ENCODE data around the gene KCNQ4.

KCNQ4 gene

GRCh38 chr1:40764981-40765380, 18.6 kb upstream of the KCNQ4 start:
- Histone ChIP-seq H3K4me3 (ENCODE audit: low read depth, low read length) (no peak overlapping the region), H3K9me3 (no peaks in the 10 kb centered on the region), H3K36me3 (peaks cover 14% of the 10 kb centered on the region), H3K27me3 (no peaks in the 10 kb centered on the region), H3K4me1 (no peaks in the 10 kb centered on the region)
- TF ChIP-seq, protein P1, sequence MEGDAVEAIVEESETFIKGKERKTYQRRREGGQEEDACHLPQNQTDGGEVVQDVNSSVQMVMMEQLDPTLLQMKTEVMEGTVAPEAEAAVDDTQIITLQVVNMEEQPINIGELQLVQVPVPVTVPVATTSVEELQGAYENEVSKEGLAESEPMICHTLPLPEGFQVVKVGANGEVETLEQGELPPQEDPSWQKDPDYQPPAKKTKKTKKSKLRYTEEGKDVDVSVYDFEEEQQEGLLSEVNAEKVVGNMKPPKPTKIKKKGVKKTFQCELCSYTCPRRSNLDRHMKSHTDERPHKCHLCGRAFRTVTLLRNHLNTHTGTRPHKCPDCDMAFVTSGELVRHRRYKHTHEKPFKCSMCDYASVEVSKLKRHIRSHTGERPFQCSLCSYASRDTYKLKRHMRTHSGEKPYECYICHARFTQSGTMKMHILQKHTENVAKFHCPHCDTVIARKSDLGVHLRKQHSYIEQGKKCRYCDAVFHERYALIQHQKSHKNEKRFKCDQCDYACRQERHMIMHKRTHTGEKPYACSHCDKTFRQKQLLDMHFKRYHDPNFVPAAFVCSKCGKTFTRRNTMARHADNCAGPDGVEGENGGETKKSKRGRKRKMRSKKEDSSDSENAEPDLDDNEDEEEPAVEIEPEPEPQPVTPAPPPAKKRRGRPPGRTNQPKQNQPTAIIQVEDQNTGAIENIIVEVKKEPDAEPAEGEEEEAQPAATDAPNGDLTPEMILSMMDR (IDR thresholded peaks at IDR 0.05; ENCODE audit: low read depth, low read length) = no peak
- no peak for DNase-seq

- no peaks in the 10 kb centered on the region for H3K9me3 ChIP-seq
- no peak for DNase-seq
- peaks cover 14% of the 10 kb centered on the region for H3K36me3 ChIP-seq
- no peaks in the 10 kb centered on the region for H3K4me1 ChIP-seq
- TF ChIP-seq, protein P1 (IDR thresholded peaks at IDR 0.05; ENCODE audit: low read depth, low read length) = no peak
- no peaks in the 10 kb centered on the region for H3K27me3 ChIP-seq
- no peak overlapping the region for H3K4me3 ChIP-seq (ENCODE audit: low read depth, low read length)
Observed at GRCh38 chr1:40766017-40766416, 17.6 kb upstream of the KCNQ4 start.

- H3K4me1 ChIP-seq = no peaks in the 10 kb centered on the region
- TF ChIP-seq, protein P1 (IDR thresholded peaks at IDR 0.05; ENCODE audit: low read depth, low read length) = no peak
- no peak overlapping the region for H3K4me3 ChIP-seq (ENCODE audit: low read depth, low read length)
- H3K36me3 ChIP-seq = peaks cover 14% of the 10 kb centered on the region
- H3K27me3 ChIP-seq = no peaks in the 10 kb centered on the region
- DNase-seq = no peak
- no peaks in the 10 kb centered on the region for H3K9me3 ChIP-seq
Observed at GRCh38 chr1:40766560-40766959, 17.0 kb upstream of the KCNQ4 start.

- H3K4me1 ChIP-seq = no peaks in the 10 kb centered on the region
- peaks cover 14% of the 10 kb centered on the region for H3K36me3 ChIP-seq
- H3K4me3 ChIP-seq (ENCODE audit: low read depth, low read length) = no peak overlapping the region
- H3K9me3 ChIP-seq = no peaks in the 10 kb centered on the region
- no peaks in the 10 kb centered on the region for H3K27me3 ChIP-seq
- TF ChIP-seq, protein P1 (IDR thresholded peaks at IDR 0.05; ENCODE audit: low read depth, low read length) = no peak
- no peak for DNase-seq
Observed at GRCh38 chr1:40768146-40768990, 15.2 kb upstream of the KCNQ4 start.

- H3K4me1 ChIP-seq = no peaks in the 10 kb centered on the region
- H3K4me3 ChIP-seq (ENCODE audit: low read depth, low read length) = no peak overlapping the region
- no peaks in the 10 kb centered on the region for H3K9me3 ChIP-seq
- TF ChIP-seq, protein P1 (IDR thresholded peaks at IDR 0.05; ENCODE audit: low read depth, low read length) = peak; percentile 25
- no peak for DNase-seq
- no peaks in the 10 kb centered on the region for H3K27me3 ChIP-seq
- H3K36me3 ChIP-seq = peaks cover 8% of the 10 kb centered on the region
Observed at GRCh38 chr1:40769815-40770214, 13.8 kb upstream of the KCNQ4 start.
